ENCODE data around the gene HSD11B2. TPM values are rescaled to one million over a fixed set of nuclear protein-coding genes. Genes with fewer than 3 reads are reported as not detected.

The HSD11B2 gene
- total RNA-seq, 1 experiment from 2014 or later, result 33.5 TPM

GRCh38 chr16:67406111-67406971, 24.6 kb upstream of the HSD11B2 start:
- Histone ChIP-seq H3K27ac (ENCODE audit: insufficient read length, low read depth, low read length) (no peak overlapping the region), H2BK5ac (ENCODE audit: insufficient read length, low read length) (no peak overlapping the region), H3T11ph (ENCODE audit: low read length) (no peak overlapping the region), H2BK20ac (ENCODE audit: low read depth, low read length, poor library complexity, severe bottlenecking) (no peak overlapping the region), H3K4me1 (ENCODE audit: insufficient read depth, low read length) (peaks cover 8% of the 10 kb centered on the region; the same call in 1 of the 2 replicates), H2AFZ (ENCODE audit: low read length) (no peak overlapping the region), H2AK5ac (ENCODE audit: insufficient read length, low read length) (no peak overlapping the region), H3K4ac (ENCODE audit: low read depth, low read length) (no peak overlapping the region), H3K18ac (ENCODE audit: insufficient read length, low read depth, low read length) (no peak overlapping the region), H2BK120ac (ENCODE audit: low read depth, low read length, poor library complexity, severe bottlenecking) (no peak overlapping the region), H3K9ac (ENCODE audit: extremely low read depth, insufficient read length, low read length) (no peak overlapping the region), H2BK12ac (ENCODE audit: insufficient read length, low read depth, low read length) (no peak overlapping the region), H3K4me2 (ENCODE audit: insufficient read depth, insufficient read length, low read length) (no peak overlapping the region), H4K8ac (replicated peaks; ENCODE audit: insufficient read length, low read depth, low read length) (no peak overlapping the region), H4K20me1 (ENCODE audit: control insufficient read depth, insufficient read depth, insufficient read length) (no peaks in the 10 kb centered on the region), H3K9me3 (ENCODE audit: control insufficient read depth, low read depth, low read length) (no peaks in the 10 kb centered on the region), H4K5ac (ENCODE audit: insufficient read length, low read depth, low read length) (no peak overlapping the region), H3K79me2 (ENCODE audit: insufficient read depth, low read length) (no peaks in the 10 kb centered on the region), H4K91ac (ENCODE audit: insufficient read length, low read depth, low read length) (no peak overlapping the region), H3K23me2 (ENCODE audit: insufficient read length, low read depth, low read length, poor library complexity, severe bottlenecking) (no peaks in the 10 kb centered on the region), H3K79me1 (ENCODE audit: insufficient read depth, low read depth, low read length, poor library complexity, severe bottlenecking) (no peaks in the 10 kb centered on the region), H3K56ac (ENCODE audit: insufficient read length, low read depth, low read length) (no peak overlapping the region), H3K23ac (ENCODE audit: insufficient read length, low read depth, low read length) (no peak overlapping the region), H2BK15ac (ENCODE audit: low read depth, low read length) (no peak overlapping the region), H3K27me3 (ENCODE audit: insufficient read depth, low read length) (no peaks in the 10 kb centered on the region), H3K14ac (ENCODE audit: insufficient read depth, low read length) (no peak overlapping the region; the same call in 1 of the 2 replicates)
- Mint-ChIP-seq H3K9me3 (no peaks in the 10 kb centered on the region), H3K4me1 (peaks cover 44% of the 10 kb centered on the region in 2 experiments), H3K36me3 (ENCODE audit: insufficient read depth in 1 of 3, low read depth in 3 of 3) (peaks cover 0 to 2% (median 0%) of the 10 kb centered on the region in 3 experiments; a peak in 1 of 7 replicates), H3K4me3 (no peak overlapping the region), H3K27me3 (ENCODE audit: low read depth) (peaks cover 22% of the 10 kb centered on the region), H3K27ac (no peak overlapping the region; a peak in 1 of 7 replicates)
- WGBS (ENCODE audit: extremely low coverage, insufficient read length, low lambda C conversion rate), result no CpG with 5 or more reads among the region's 18 CpGs
- no peak for TF ChIP-seq CTCF (conservative IDR thresholded peaks at IDR 0.05)
- no peak for DNase-seq

Data from H9 (cell line).